ENCODE measurements around the gene ZNF853.

DNA sequence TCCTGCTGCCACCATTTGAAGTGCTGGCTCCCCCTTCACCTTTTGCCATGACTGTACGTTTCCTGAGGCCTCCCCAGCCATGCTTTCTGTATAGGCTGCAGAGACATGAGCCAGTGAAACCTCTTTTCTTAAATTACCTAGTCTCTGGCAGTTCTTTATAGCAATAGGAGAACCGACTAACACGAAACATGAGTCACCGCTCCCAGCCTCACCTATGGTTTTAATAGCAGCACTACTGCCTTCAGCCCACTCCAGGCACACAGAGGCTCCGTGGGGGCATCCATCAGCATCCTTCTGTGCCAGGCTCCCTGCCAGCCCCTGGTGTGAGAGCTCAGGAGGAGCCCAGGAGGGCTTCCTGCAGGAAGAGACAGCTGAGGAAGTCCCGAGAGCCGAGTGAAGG is 16.2 kb downstream of the ZNF853 start:
- TF ChIP-seq EZH2 (IDR thresholded peaks at IDR 0.05) (no peak), POLR2AphosphoS5 (IDR thresholded peaks at IDR 0.05; ENCODE audit: borderline replicate concordance, low read depth, low read length) (no peak), FOXP2 (optimal IDR thresholded peaks at IDR 0.05; ENCODE audit: control extremely low read depth, extremely low read length, insufficient read depth) (no peak)

All from SK-N-MC (cell line).